Fibroblast of the aortic adventitia (primary cell): ENCODE results near the gene THRB. TPM values are rescaled to one million over a fixed set of nuclear protein-coding genes. Genes with fewer than 3 reads are reported as not detected.

Experiments
- DNase-seq: peaks from one replicate; pipeline ENCODE4 v3.0.0-alpha.2; 2010; ENCODE audit warnings: low read depth
- H3K4me3 ChIP-seq: 2 replicates; pipeline ENCODE4 v1.5.1; 2011; ENCODE audit warnings: low read depth, mild to moderate bottlenecking, control low read depth, low read length, moderate library complexity
- total RNA-seq: library from RNA; depleted of rRNA; stranded (reverse); fragments of >200 nt; gene quantifications from 2 replicates; pipeline ENCODE4 v1.2.3, GENCODE V29; 2012; ENCODE audit warnings: low replicate concordance
- TF ChIP-seq, protein P1 (sequence below): IDR thresholded peaks from 2 replicates; pipeline ENCODE4 v1.5.1; 2011; ENCODE audit warnings: mild to moderate bottlenecking, low read length, control low read depth, inconsistent platforms; ENCODE audit not compliant: insufficient read depth

The THRB gene
- total RNA-seq, 1 donor, result 4.7 TPM

DNA sequence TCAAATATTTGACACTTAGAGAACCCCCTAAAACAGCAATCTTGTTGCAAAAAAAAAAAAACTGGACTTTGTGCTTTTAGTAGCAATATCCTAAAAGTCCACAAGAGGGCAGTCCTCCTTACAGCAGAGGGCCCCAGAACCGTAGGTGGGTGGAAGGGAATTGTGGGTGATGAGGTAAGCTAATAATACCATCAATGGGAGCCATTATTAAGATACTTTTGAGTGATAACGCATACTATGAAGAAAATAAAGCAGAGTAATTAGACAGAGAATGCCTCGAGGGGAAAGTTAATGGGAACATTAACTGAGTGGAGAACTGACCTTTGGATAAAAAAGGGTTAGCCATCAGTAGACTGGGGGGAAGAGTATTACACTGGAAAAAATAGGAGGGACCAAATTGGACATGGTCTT lies 229.9 kb downstream of the THRB start:
- peak; percentile 65 for DNase-seq

DNA sequence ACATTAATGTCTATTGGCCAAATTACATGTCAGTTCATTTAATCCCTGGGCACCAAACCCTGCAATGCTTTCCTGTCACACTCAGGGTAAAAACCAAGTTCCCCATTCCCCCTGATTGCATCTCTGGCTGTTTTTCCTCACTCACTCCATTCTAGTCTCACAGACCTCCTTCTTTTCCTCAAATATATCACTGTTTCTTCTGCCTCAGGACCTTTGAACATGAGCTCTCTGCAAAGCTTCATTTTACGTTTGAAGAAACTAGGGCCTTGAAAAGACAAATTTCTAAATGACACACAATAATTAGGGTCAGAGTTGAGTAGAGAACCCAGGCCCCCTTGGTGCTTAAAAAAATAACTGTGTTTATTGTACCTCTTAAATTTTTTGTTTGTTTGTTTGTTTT lies 230.6 kb downstream of the THRB start:
- TF ChIP-seq, protein P1, sequence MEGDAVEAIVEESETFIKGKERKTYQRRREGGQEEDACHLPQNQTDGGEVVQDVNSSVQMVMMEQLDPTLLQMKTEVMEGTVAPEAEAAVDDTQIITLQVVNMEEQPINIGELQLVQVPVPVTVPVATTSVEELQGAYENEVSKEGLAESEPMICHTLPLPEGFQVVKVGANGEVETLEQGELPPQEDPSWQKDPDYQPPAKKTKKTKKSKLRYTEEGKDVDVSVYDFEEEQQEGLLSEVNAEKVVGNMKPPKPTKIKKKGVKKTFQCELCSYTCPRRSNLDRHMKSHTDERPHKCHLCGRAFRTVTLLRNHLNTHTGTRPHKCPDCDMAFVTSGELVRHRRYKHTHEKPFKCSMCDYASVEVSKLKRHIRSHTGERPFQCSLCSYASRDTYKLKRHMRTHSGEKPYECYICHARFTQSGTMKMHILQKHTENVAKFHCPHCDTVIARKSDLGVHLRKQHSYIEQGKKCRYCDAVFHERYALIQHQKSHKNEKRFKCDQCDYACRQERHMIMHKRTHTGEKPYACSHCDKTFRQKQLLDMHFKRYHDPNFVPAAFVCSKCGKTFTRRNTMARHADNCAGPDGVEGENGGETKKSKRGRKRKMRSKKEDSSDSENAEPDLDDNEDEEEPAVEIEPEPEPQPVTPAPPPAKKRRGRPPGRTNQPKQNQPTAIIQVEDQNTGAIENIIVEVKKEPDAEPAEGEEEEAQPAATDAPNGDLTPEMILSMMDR, result no peak
- no peak for DNase-seq
- no peak overlapping the region for H3K4me3 ChIP-seq

More for the DNA sequence above, 229.9 kb downstream of the THRB start:
- TF ChIP-seq, protein P1, result peak; percentile 81
- H3K4me3 ChIP-seq, result no peak overlapping the region

DNA sequence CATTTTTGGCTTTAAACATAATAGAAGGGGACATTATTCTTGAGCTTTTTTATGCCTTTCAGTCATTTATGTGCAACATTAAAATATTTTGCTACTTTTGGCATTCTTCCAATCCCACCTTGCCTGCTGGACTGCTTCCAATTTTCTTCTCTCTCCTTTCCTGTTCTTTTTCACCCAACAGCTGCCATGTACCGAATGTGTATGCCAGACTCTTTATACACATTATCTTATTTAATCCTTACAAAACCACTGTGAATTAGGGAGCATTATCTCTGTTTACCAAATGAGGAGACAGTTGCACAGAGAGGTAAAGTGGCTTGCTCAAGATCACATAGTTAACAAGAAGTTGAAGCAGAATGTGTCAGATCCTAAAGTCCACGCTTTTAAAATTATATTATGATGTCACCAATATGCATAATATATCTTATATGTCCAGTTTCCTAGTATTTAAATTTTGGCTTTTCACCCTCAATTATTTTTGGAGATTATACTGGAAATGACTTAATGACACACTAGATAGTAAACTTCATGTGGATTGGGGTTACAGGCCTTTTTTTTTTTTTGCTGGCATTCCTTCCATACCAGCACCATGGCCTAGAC lies 231.5 kb downstream of the THRB start:
- no peak for DNase-seq
- TF ChIP-seq, protein P1, result no peak
- H3K4me3 ChIP-seq, result no peak overlapping the region

DNA sequence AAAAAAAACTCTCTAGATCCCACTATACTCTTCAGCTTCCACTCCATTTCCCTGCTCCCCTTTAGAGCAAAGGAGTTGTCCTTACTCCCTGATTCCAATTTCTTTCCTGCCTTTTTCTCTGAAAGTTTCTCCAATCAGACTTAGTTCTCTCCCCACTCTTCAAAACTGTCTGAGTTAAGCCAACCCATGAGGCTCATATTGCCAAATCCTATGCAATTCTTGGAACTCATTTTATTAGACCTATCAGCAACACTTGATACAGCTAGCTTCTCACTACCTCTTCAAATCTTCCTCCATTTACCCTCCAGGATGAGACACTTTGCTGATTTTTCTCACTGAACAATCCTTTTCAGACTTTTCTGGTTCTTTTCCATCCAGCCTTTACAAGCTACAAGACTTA lies 233.1 kb downstream of the THRB start:
- TF ChIP-seq, protein P1, result no peak
- peak; percentile 47 for DNase-seq
- H3K4me3 ChIP-seq, result no peak overlapping the region

DNA sequence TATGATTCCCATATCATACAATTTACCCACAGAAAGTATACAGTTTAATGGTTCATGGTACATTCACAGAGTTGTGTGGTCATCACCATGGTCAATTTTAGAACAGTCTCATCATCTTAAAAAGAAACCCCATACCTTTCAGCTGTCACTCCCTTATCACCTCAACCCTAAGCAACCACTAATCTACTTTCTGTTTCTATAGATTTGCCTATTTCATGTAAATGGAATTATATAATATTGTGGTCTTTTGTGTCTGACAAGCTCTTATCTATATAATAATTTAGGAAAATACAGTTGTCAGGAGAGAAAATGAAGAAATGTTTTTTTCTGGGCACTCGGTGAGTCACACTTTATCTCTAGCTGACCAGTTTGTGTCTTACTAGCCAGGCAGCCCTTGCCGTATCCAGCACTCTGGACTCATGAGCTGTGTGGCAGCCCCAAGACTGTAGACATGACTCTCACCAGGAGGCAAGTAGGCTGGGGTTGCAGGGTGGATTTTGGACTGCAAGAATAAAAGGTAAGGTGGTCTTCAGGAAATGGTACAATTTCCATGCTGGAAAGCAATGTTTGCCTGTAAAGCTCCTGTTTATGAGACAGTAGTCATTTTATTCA lies 234.6 kb downstream of the THRB start:
- DNase-seq, result peak; percentile 71
- TF ChIP-seq, protein P1, result no peak
- H3K4me3 ChIP-seq, result no peak overlapping the region

DNA sequence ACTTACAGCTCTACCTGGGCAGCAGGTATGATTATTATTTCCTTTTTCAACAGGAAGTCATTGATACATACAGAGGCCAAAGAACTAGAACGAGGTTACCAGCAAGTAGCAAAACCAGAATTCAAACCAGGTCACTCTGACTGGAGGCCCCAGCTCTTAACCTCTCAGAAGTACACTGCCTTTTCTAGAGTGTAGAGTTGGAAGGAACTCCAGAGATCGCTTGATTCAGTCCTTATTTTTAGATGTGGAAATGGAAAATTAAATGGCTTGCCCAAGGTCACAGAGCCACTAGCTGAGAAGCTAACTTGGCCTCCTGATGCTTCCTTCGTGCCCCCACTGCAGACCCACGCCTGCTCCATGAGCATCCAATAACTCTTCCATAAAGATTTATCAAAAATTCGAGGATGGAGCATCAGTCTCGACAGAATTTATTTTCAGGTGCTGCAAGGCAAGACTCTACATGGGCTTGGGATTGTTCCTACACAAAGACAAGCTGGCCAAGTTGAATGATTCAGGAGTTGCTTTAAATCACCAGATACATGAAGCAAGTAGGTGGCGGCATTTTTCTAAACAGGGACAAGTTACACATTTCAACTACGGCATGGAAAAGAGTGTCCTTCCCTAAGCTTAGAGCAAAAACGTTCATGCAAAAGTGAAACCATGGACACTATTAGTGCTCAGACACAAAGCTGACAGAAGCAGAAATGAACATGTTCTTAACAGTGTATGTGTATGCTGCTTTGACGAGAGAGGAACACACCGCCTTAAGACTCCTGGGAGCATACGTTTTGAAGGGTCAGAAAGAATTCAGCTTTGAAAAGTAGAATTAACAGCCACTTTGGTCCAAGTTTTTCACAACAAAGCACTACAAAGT lies 235.7 kb downstream of the THRB start:
- no peak for DNase-seq
- TF ChIP-seq, protein P1, result no peak
- H3K4me3 ChIP-seq, result no peak overlapping the region
